ENCODE measurements around the gene ENDOV. TPM values are rescaled to one million over a fixed set of nuclear protein-coding genes. Genes with fewer than 3 reads are reported as not detected.

The ENDOV gene
- total RNA-seq, 2 donors from 2014 or later: 10.3 to 11.7 TPM

DNA sequence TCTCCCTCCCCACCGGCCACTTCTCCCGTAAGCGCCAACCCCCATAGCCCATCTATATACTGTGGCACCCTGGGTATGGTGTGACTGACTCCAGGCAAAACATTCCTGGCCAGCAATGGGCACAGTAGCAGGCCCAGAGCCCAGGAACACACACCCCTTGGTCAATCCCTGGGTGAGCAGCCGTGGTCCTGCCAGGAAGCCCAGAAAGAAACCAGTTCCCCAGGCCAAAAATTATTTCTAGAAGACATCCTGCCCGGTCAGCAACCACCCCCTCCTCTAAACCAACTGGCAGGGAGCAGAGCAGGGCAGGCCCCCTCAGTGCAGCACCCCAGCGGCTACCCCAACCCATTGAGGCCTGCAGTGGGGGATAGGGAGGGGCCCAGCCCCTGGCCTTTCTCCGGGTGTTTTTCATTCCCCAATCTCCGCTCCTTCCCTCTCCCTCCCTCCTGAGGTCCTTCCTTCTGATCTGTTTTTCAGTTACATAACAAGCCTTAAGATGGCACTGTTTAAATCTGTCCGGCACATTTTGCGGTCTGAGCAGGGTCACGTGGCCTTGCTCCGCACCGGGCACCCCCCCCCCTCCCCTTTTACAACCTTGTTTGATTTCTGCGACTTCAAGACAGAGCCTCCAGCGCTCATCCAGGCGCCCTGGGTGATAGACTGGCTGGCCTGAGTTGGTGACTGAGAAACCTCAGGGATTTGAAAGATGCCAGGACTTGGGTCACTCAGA, 59.4 kb downstream of the ENDOV start:
- intact Hi-C loops (cut with DNase I): no loop called here
- no peak for DNase-seq
- no peak for ATAC-seq

DNA sequence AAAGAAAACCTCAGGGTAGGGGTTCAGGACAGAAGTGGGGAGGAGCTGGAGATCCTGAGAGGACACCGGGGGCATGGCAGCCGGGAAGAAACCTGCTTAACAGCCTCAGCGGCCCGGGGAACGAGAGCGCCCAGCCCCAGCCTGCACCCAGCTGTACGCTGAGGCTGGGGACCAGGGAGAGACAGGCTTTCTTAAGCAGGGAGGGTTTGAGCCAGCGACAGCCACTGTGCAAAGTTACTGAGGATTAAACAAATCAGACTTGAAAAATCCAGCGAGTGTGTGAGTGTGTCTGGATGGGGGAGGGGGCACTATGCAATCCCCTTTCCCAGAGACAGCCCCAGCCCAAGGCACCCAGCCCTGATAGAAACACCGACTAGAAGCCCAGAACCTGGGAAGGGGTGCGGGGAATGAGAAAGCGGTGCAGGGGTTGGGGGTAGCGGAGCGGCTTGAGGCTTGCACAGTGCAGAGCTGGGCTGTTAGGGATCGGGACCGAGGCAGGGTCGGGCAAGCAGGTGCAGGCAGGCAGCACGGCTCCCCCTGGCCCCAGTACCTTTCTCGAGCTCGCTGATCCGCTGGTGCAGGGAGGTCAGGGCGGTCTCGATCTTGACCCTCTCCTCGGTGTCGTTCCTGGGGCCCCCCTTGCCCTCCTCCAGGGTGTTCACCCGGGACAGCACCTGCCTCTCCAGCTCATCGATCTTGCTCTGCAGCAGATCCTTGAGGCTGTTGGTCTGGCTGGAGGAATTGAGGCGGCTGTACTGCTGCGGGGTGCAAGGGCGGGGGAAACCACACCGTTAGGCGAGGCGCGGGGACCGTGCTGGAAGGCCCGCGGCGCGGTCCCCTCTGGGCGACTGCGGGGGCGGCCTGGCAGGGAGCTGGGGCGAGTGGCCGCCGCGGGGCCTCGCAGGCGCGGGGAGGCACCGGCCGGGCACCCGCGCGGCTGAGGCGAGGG, 60.3 kb downstream of the ENDOV start:
- DNase-seq (no peak), ATAC-seq (no peak)
- intact Hi-C loops (cut with DNase I): no loop called here

- intact Hi-C loops (cut with DNase I): no loop called here
- no peak for DNase-seq
- ATAC-seq: peak; percentile 33 to 38
These were observed 61.2 kb downstream of the ENDOV start, which contains the start of gene NPTX1 for GRCh38 chr17:80475910-80476876. Gene NPTX1, minus strand, starts transcription at chr17:80476607. Its CDS starts 161 bp downstream, at chr17:80476446.

GRCh38 chr17:80476877-80477646, 62.1 kb downstream of the ENDOV start:
- intact Hi-C loops (cut with DNase I): no loop called here
- DNase-seq: no peak
- ATAC-seq: no peak

DNA sequence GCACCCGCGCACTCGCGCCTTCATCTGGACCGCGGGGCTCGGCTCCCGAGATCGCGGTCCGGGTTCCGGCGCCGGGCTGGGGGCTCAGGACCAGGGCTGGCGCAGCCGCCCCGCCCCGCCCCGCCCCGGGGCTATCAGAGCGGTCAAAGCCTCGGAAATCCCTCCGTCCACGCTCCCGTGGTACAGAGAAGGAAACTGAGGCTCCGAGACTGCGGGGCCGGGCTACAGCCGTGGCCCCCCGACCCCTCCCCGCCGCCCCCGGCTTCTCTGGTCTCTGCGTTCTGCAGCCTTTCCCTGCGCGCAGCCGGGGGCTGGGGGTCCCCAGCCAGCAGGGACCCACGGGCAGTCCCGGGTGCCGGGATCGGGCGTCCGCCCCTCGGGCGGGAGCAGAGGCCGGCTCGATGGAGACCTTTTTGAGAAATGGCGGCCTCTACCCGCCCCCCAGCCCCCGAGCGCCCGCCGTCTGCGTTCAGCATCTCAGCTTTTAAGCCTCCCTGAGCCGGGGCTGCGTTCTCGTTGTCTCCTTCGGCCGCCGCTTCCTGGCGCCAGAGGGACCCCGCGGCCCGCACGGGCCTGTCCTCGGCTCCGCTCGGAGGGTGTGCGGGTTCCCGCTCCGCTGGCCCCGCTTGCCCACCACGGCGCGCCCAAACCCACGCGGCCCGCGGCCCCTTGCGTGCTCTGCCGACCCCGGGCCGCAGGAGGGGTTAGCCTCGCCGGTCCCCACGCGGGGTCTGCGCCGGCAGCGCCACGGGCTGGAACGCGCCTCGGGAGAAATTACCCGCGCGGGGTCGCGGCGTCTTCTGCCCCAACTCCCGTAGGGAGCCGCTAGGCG, 62.9 kb downstream of the ENDOV start:
- DNase-seq: no peak
- intact Hi-C loops (cut with DNase I): no loop called here
- ATAC-seq: peak; percentile 61 to 63

GRCh38 chr17:80478487-80479245, 63.7 kb downstream of the ENDOV start:
- DNase-seq (no peak), ATAC-seq (peak; percentile 10 to 25)
- intact Hi-C loops (cut with DNase I): no loop called here

DNA sequence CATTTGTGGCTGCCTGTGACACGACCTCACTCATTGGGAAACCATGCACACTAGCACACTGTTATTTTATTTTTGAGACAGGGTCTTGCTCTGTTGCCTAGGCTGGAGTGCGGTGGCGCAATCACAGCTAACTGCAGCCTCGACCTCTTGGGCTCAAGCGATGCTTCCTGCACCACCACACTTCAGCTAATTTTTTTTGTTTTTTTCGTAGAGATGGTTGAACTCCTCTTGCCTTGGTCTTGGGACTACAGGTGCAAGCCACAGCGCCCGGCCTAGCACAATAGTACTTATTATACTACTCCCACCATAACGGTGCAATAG, 64.2 kb downstream of the ENDOV start:
- ATAC-seq: no peak
- intact Hi-C loops (cut with DNase I): no loop called here
- DNase-seq: no peak

GRCh38 chr17:80480248-80480647, 65.3 kb downstream of the ENDOV start:
- intact Hi-C loops (cut with DNase I): no loop called here
- ATAC-seq (no peak), DNase-seq (no peak)

- ATAC-seq (no peak), DNase-seq (no peak)
These were observed 66.5 kb downstream of the ENDOV start for GRCh38 chr17:80481284-80482057.

GRCh38 chr17:80482058-80482318, 67.0 kb downstream of the ENDOV start:
- DNase-seq: no peak
- ATAC-seq: no peak
- intact Hi-C loops (cut with DNase I): no loop called here

More at GRCh38 chr17:80481284-80482057, 66.5 kb downstream of the ENDOV start:
- intact Hi-C loops (cut with DNase I): no loop called here

DNA sequence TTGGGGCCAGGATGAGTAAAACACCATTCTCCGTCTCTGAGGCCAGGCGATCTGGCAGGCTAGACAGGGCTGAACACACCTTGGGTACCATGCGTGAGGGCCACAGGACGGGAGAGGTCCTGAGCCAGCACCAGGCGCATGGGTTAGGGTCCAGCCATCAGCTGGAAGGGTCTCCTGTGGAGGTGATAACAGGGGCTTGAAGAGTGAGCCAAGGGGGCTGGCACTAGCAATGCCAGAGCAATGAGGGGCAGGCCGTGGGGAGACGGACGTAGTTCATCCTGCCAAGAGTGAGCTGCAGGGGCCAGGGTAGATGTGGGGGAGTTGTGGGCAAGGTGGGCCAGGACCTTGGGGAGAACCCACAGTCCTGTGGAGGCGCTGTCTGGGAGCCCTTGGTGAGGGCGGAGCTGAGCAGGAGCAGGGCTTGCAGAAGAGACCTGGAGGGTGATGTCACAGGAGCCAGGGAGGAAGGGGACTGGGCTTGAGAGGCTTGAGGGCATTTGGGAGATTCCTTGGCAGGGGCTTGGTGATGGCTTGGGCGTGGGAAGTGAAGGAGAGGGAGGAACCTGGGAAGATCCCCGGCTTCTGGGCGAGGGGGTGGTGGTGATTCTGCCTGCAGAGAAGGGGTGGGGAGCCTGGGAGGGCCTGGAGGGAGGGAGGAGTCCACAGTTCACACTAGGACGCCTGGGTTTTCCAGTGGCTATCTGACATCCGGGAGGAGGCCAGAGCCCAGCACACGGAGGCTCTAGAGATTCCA, 67.8 kb downstream of the ENDOV start:
- intact Hi-C loops (cut with DNase I): no loop called here
- ATAC-seq (no peak), DNase-seq (no peak)

GRCh38 chr17:80485846-80486245, 70.9 kb downstream of the ENDOV start:
- intact Hi-C loops (cut with DNase I): no loop called here
- ATAC-seq (no peak), DNase-seq (no peak)

GRCh38 chr17:80486692-80487091, 71.7 kb downstream of the ENDOV start:
- intact Hi-C loops (cut with DNase I): no loop called here
- DNase-seq: no peak
- no peak for ATAC-seq

- intact Hi-C loops (cut with DNase I): no loop called here
- ATAC-seq (no peak), DNase-seq (no peak)
These were observed 72.5 kb downstream of the ENDOV start for GRCh38 chr17:80487511-80487910.
